WTC11 (cell line): ENCODE data around the gene FILIP1L. TPM values are rescaled to one million over a fixed set of nuclear protein-coding genes. Genes with fewer than 3 reads are reported as not detected.

Experiments used
- ATAC-seq: fragments of 200-7000 bp; cut with Tn5 transposase; 2 replicates; pipeline ENCODE4 v1.10.0; 2021; ENCODE audit warnings: mild to moderate bottlenecking, moderate library complexity
- CTCF ChIA-PET: fragments of 300-600 bp; sonication (Branson Sonifier 250); formaldehyde crosslinking; loops from one replicate; lab custom pipeline; 2021; ENCODE audit warnings: antibody characterized with exemption; lab: Charles Lee
- POLR2A ChIA-PET: fragments of 350-600 bp; sonication (Branson Sonifier 250); formaldehyde crosslinking; loops from one replicate; lab custom pipeline; 2021; ENCODE audit warnings: antibody characterized with exemption; lab: Charles Lee
- DNase-seq: peaks from one replicate; pipeline ENCODE4 v3.0.0; 2021; ENCODE audit warnings: low spot score
- H3K27ac Mint-ChIP-seq: 2 replicates; pipeline ENCODE4 v1.8.0; 2021; ENCODE audit warnings: mixed read lengths
- H3K27me3 Mint-ChIP-seq: 2 replicates; pipeline ENCODE4 v1.8.0; 2021; ENCODE audit warnings: low read depth, mild to moderate bottlenecking, moderate library complexity, mixed read lengths
- H3K36me3 Mint-ChIP-seq: 2 replicates; pipeline ENCODE4 v1.8.0; 2021; ENCODE audit warnings: mixed read lengths
- H3K4me1 Mint-ChIP-seq: 2 replicates; pipeline ENCODE4 v1.8.0; 2022; ENCODE audit warnings: mixed read lengths
- H3K4me3 Mint-ChIP-seq: 2 replicates; pipeline ENCODE4 v1.8.0; 2021; ENCODE audit warnings: mild to moderate bottlenecking, moderate library complexity, mixed read lengths
- H3K9me3 Mint-ChIP-seq: 2 replicates; pipeline ENCODE4 v1.8.0; 2021; ENCODE audit warnings: mixed read lengths
- FOXK1 ChIP-seq: sonication (generic); formaldehyde crosslinking; IDR thresholded peaks from 2 replicates; pipeline ENCODE4 v1.8.0; 2022; ENCODE audit warnings: mild to moderate bottlenecking, moderate library complexity, missing genetic modification reagents
- GABPB1 ChIP-seq: sonication (generic); formaldehyde crosslinking; IDR thresholded peaks from 2 replicates; pipeline ENCODE4 v1.8.1; 2023; ENCODE audit warnings: mild to moderate bottlenecking, missing genetic modification reagents
- GTF2I ChIP-seq: fragments of 250-450 bp; sonication (Bioruptor Pico); conservative IDR thresholded peaks from 2 replicates; pipeline ENCODE4 v1.4.0; 2021; ENCODE audit warnings: mild to moderate bottlenecking
- JAZF1 ChIP-seq: fragments of 250-450 bp; sonication (Bioruptor Pico); IDR thresholded peaks from 2 replicates; pipeline ENCODE4 v1.9.0; 2021; ENCODE audit warnings: moderate library complexity, mild to moderate bottlenecking, inconsistent platforms
- JUN ChIP-seq: sonication (generic); formaldehyde crosslinking; IDR thresholded peaks from 2 replicates; pipeline ENCODE4 v1.8.0; 2023; ENCODE audit warnings: mild to moderate bottlenecking, missing genetic modification reagents
- RELA ChIP-seq: sonication (generic); formaldehyde crosslinking; IDR thresholded peaks from 2 replicates; pipeline ENCODE4 v1.8.1; 2022; ENCODE audit warnings: missing genetic modification reagents, mild to moderate bottlenecking, borderline replicate concordance
- ZNF138 ChIP-seq: sonication (generic); formaldehyde crosslinking; conservative IDR thresholded peaks from 2 replicates; pipeline ENCODE4 v1.8.1; 2022; ENCODE audit warnings: mild to moderate bottlenecking, moderate library complexity, missing genetic modification reagents
- ZNF317 ChIP-seq: sonication (generic); formaldehyde crosslinking; IDR thresholded peaks from 2 replicates; pipeline ENCODE4 v1.8.1; 2023; ENCODE audit warnings: low read depth, mild to moderate bottlenecking, moderate library complexity, missing genetic modification reagents, borderline replicate concordance
- ZNF423 ChIP-seq: fragments of 250-450 bp; sonication (Bioruptor Pico); IDR thresholded peaks from 2 replicates; pipeline ENCODE4 v2.1.2; 2022; ENCODE audit warnings: mild to moderate bottlenecking, moderate library complexity
- total RNA-seq: library from RNA; stranded (reverse); gene quantifications from 3 replicates; pipeline ENCODE4 v1.2.3, GENCODE V29; 2021
- TF ChIP-seq, protein P1 (sequence below): sonication (generic); formaldehyde crosslinking; IDR thresholded peaks from 2 replicates; pipeline ENCODE4 v1.8.1; 2023; ENCODE audit warnings: mild to moderate bottlenecking, moderate library complexity, missing genetic modification reagents
- TF ChIP-seq, protein P2 (sequence below): sonication (generic); formaldehyde crosslinking; IDR thresholded peaks from 2 replicates; pipeline ENCODE4 v1.8.1; 2022; ENCODE audit warnings: mild to moderate bottlenecking, missing genetic modification reagents, moderate library complexity, borderline replicate concordance
- TF ChIP-seq, protein P3 (sequence below): sonication (generic); formaldehyde crosslinking; IDR thresholded peaks from 2 replicates; pipeline ENCODE4 v1.8.0; 2022; ENCODE audit warnings: mild to moderate bottlenecking, missing genetic modification reagents
- TF ChIP-seq, protein P4 (sequence below): fragments of 250-450 bp; sonication (Bioruptor Pico); IDR thresholded peaks from 2 replicates; pipeline ENCODE4 v2.1.2; 2022; ENCODE audit warnings: mild to moderate bottlenecking, moderate library complexity
- TF ChIP-seq, protein P5 (sequence below): sonication (generic); formaldehyde crosslinking; IDR thresholded peaks from 2 replicates; pipeline ENCODE4 v1.8.1; 2022; ENCODE audit warnings: low read depth, mild to moderate bottlenecking, moderate library complexity, missing genetic modification reagents, borderline replicate concordance
- TF ChIP-seq, protein P6 (sequence below): fragments of 200-600 bp; IDR thresholded peaks from 2 replicates; pipeline ENCODE4 v1.8.0; 2022; ENCODE audit warnings: antibody characterized with exemption

Gene FILIP1L
- total RNA-seq, 1 experiment from 2014 or later = 0.17 TPM

DNA sequence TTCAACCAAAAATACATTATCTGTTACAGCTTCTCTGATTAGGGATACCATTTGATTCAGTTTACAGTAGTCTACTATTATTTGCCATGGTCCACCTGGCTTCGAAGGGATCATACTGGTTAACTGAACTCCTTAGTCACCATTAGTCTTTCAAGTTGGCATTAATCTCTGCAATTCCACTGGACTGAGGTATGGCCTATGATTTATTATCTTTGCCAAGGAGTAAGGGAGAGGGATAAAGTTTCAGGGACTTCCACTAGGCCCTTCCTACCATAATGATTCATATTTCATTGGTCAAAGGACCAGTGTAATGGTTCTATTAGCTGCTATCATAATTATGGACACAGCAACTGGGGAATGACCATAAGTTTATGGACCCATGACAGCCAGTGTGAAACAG lies 303.9 kb downstream of the FILIP1L start (continued):
- TF ChIP-seq, protein P1, sequence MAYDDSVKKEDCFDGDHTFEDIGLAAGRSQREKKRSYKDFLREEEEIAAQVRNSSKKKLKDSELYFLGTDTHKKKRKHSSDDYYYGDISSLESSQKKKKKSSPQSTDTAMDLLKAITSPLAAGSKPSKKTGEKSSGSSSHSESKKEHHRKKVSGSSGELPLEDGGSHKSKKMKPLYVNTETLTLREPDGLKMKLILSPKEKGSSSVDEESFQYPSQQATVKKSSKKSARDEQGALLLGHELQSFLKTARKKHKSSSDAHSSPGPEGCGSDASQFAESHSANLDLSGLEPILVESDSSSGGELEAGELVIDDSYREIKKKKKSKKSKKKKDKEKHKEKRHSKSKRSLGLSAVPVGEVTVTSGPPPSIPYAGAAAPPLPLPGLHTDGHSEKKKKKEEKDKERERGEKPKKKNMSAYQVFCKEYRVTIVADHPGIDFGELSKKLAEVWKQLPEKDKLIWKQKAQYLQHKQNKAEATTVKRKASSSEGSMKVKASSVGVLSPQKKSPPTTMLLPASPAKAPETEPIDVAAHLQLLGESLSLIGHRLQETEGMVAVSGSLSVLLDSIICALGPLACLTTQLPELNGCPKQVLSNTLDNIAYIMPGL (CRISPR knock-in tag) = no peak
- no peak for TF ChIP-seq GABPB1 (CRISPR knock-in tag)

DNA sequence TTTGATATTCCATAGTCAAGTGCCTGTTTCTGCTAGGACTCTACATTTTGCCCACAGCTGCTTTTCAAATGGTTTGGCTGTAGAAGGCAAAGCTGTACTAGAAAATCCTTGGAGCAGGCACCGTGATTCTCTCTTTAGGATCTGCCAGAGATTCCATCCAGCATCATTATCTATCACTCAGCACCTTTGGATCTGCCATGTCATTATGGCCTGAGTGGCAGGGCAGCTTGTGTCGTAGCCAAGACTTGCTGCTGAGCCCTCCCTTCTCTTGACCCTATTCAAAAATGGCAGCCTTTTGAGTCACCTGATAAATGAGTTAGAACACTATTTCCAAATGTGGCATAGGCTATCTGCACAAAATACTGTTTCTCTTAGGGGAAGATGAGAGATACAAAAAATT lies 304.7 kb downstream of the FILIP1L start:
- Mint-ChIP-seq H3K9me3 (peaks cover 26% of the 10 kb centered on the region), H3K36me3 (peaks cover 23% of the 10 kb centered on the region), H3K27me3 (peaks cover 4% of the 10 kb centered on the region), H3K4me3 (no peak overlapping the region), H3K4me1 (no peaks in the 10 kb centered on the region), H3K27ac (no peak overlapping the region)
- ChIA-PET CTCF (interaction anchor here (2.4 kb wide), 1 partner anchor 8 kb away, joined by 9 read pairs; the partner anchor contains the start of gene CMSS1), POLR2A (no interaction called here)
- TF ChIP-seq GTF2I (CRISPR knock-in tag) = no peak
- no peak for TF ChIP-seq JAZF1 (CRISPR knock-in tag)
- no peak for TF ChIP-seq ZNF317 (CRISPR knock-in tag)
- TF ChIP-seq JUN (CRISPR knock-in tag) = no peak
- TF ChIP-seq, protein P2, sequence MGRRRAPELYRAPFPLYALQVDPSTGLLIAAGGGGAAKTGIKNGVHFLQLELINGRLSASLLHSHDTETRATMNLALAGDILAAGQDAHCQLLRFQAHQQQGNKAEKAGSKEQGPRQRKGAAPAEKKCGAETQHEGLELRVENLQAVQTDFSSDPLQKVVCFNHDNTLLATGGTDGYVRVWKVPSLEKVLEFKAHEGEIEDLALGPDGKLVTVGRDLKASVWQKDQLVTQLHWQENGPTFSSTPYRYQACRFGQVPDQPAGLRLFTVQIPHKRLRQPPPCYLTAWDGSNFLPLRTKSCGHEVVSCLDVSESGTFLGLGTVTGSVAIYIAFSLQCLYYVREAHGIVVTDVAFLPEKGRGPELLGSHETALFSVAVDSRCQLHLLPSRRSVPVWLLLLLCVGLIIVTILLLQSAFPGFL = no peak
- TF ChIP-seq, protein P3, sequence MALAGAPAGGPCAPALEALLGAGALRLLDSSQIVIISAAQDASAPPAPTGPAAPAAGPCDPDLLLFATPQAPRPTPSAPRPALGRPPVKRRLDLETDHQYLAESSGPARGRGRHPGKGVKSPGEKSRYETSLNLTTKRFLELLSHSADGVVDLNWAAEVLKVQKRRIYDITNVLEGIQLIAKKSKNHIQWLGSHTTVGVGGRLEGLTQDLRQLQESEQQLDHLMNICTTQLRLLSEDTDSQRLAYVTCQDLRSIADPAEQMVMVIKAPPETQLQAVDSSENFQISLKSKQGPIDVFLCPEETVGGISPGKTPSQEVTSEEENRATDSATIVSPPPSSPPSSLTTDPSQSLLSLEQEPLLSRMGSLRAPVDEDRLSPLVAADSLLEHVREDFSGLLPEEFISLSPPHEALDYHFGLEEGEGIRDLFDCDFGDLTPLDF (CRISPR knock-in tag) = no peak
- TF ChIP-seq, protein P4, sequence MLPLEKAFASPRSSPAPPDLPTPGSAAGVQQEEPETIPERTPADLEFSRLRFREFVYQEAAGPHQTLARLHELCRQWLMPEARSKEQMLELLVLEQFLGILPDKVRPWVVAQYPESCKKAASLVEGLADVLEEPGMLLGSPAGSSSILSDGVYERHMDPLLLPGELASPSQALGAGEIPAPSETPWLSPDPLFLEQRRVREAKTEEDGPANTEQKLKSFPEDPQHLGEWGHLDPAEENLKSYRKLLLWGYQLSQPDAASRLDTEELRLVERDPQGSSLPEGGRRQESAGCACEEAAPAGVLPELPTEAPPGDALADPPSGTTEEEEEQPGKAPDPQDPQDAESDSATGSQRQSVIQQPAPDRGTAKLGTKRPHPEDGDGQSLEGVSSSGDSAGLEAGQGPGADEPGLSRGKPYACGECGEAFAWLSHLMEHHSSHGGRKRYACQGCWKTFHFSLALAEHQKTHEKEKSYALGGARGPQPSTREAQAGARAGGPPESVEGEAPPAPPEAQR (CRISPR knock-in tag) = no peak
- TF ChIP-seq FOXK1 = no peak
- TF ChIP-seq ZNF138 (CRISPR knock-in tag) = no peak
- TF ChIP-seq, protein P5, sequence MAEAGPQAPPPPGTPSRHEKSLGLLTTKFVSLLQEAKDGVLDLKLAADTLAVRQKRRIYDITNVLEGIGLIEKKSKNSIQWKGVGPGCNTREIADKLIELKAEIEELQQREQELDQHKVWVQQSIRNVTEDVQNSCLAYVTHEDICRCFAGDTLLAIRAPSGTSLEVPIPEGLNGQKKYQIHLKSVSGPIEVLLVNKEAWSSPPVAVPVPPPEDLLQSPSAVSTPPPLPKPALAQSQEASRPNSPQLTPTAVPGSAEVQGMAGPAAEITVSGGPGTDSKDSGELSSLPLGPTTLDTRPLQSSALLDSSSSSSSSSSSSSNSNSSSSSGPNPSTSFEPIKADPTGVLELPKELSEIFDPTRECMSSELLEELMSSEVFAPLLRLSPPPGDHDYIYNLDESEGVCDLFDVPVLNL (CRISPR knock-in tag) = no peak
- TF ChIP-seq ZNF423 (CRISPR knock-in tag) = no peak
- DNase-seq = no peak
- ATAC-seq = no peak

DNA sequence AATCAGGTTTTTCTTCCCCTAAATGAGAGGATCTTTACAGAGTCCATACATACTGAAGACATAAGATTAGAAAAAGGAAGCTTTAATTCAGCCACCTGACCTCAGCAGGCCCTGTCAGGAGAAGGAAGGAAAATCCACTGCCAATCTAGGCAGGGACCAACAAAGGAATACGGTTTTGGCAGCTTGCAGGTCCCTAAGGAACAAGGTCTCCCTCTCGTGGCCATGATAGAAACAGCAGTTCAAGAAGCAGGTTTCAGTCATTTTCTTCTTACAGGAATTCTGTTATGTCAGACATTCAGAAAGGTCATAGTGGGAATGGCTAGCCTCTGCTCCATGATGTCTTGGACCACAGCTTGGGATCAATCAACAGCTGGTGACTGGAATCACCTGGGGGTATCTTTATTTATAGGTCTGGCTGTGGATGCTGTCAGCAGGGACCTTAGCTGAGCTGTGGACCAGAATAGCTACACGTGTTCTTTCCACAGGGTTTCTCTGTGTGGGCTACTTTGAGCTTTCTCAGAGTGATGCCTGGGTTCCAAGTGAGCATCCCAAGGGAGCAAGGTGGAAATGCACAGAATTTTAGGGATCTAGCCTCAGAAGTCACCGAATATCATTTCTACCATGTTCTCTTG lies 306.0 kb downstream of the FILIP1L start:
- Mint-ChIP-seq H3K27me3 (peaks cover 4% of the 10 kb centered on the region), H3K36me3 (peaks cover 34% of the 10 kb centered on the region), H3K4me3 (no peak overlapping the region), H3K4me1 (no peaks in the 10 kb centered on the region), H3K9me3 (peaks cover 38% of the 10 kb centered on the region), H3K27ac (no peak overlapping the region)
- TF ChIP-seq RELA (CRISPR knock-in tag) = no peak
- TF ChIP-seq, protein P6, sequence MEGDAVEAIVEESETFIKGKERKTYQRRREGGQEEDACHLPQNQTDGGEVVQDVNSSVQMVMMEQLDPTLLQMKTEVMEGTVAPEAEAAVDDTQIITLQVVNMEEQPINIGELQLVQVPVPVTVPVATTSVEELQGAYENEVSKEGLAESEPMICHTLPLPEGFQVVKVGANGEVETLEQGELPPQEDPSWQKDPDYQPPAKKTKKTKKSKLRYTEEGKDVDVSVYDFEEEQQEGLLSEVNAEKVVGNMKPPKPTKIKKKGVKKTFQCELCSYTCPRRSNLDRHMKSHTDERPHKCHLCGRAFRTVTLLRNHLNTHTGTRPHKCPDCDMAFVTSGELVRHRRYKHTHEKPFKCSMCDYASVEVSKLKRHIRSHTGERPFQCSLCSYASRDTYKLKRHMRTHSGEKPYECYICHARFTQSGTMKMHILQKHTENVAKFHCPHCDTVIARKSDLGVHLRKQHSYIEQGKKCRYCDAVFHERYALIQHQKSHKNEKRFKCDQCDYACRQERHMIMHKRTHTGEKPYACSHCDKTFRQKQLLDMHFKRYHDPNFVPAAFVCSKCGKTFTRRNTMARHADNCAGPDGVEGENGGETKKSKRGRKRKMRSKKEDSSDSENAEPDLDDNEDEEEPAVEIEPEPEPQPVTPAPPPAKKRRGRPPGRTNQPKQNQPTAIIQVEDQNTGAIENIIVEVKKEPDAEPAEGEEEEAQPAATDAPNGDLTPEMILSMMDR = peak; percentile 64
- ChIA-PET CTCF (interaction anchor here (0.7 to 2.4 kb wide), 11 partner anchors 9 to 446 kb away, joined by 3 to 9 read pairs (median 4); partner anchors contain the start of genes CMSS1 and COL8A1), POLR2A (no interaction called here)
- DNase-seq (peak; percentile 59), ATAC-seq (peak; percentile 86)
